Measurements from ENCODE around the gene CCDC24. TPM values are rescaled to one million over a fixed set of nuclear protein-coding genes. Genes with fewer than 3 reads are reported as not detected.

CCDC24 gene
- total and polyA plus RNA-seq, 2 donors (not counting 3 experiments of a cell fraction or from before 2014, with no cell fraction given), result 2.2 to 3.1 TPM

GRCh38 chr1:43951021-43951985, 40.1 kb upstream of the CCDC24 start:
- FAIRE-seq, result no peak

More at GRCh38 chr1:43951021-43951985, 40.1 kb upstream of the CCDC24 start:
- intact Hi-C loops (cut with micrococcal nuclease), result no loop called here
- dilution Hi-C loops (cut with MboI; ENCODE audit: extremely low pct_ligation_motif_present, low sequenced_read_pairs), result no loop called here
- POLR2A ChIA-PET, result no interaction called here
- CTCF ChIA-PET, result interaction anchor here (1.0 to 6.9 kb wide), 2 partner anchors 8 to 187 kb away, joined by 3 to 69 read pairs; no protein-coding TSS in a partner anchor
- peaks cover 11% of the 10 kb centered on the region for H3K4me1 ChIP-seq (ENCODE audit: control insufficient read depth, extremely low read depth, insufficient read depth, low read length)
- no peak overlapping the region for H3K27ac ChIP-seq (ENCODE audit: insufficient read depth, low read depth, low read length)
- no peak overlapping the region for H2AFZ ChIP-seq (ENCODE audit: low read depth, low read length)
- H4K20me1 ChIP-seq (replicated peaks; ENCODE audit: control insufficient read depth, extremely low read depth, insufficient read depth, low read length), result no peaks in the 10 kb centered on the region
- H3K36me3 ChIP-seq (ENCODE audit: control insufficient read depth in 2 of 2, extremely low read depth in 1 of 2, insufficient read depth in 2 of 2, low read length in 2 of 2), result peaks cover 0 to 6% of the 10 kb centered on the region in 2 experiments
- DNase-seq (ENCODE audit: low read depth, low spot score), result no peak
- no peak overlapping the region for H3K4me2 ChIP-seq (ENCODE audit: insufficient read depth, low read length)
- H3K4me3 ChIP-seq (replicated peaks in 1 of 3; ENCODE audit: insufficient read depth in 1 of 3, low read depth in 1 of 3, low read length in 3 of 3), result no peak overlapping the region
- no TSS peak for BruUV-seq (replicated peaks)
- TF ChIP-seq GATA2 (IDR thresholded peaks at IDR 0.05; ENCODE audit: insufficient read depth, insufficient read length, low read depth, low read length) (no peak), CTCF (IDR thresholded peaks at IDR 0.05; ENCODE audit: extremely low read depth in 1 of 2, insufficient read depth in 1 of 2, low read depth in 1 of 2, low read length in 2 of 2) (no peak), POLR2A (IDR thresholded peaks at IDR 0.05; ENCODE audit: low read depth, low read length) (no peak), FOS (IDR thresholded peaks at IDR 0.05; ENCODE audit: borderline replicate concordance, insufficient read depth, low read length) (peak; percentile 46), POLR2AphosphoS5 (IDR thresholded peaks at IDR 0.05; ENCODE audit: insufficient read depth, low read depth, low read length) (no peak), JUN (IDR thresholded peaks at IDR 0.05; ENCODE audit: borderline replicate concordance, insufficient read depth, insufficient read length, low read depth) (no peak), EZH2 (IDR thresholded peaks at IDR 0.05; ENCODE audit: borderline replicate concordance, low read depth, low read length, severe bottlenecking) (no peak), MYC (IDR thresholded peaks at IDR 0.05; ENCODE audit: low read depth, low read length) (no peak)
- TF ChIP-seq, protein P1, sequence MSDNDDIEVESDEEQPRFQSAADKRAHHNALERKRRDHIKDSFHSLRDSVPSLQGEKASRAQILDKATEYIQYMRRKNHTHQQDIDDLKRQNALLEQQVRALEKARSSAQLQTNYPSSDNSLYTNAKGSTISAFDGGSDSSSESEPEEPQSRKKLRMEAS (IDR thresholded peaks at IDR 0.05; ENCODE audit: insufficient read depth, insufficient read length), result no peak
- H3K9me3 ChIP-seq (replicated peaks; ENCODE audit: control insufficient read depth, insufficient read depth, low read length), result no peaks in the 10 kb centered on the region
- no peaks in the 10 kb centered on the region for H3K27me3 ChIP-seq (ENCODE audit: control insufficient read depth in 2 of 2, insufficient read depth in 2 of 2, low read length in 2 of 2)
- H3K79me2 ChIP-seq (ENCODE audit: control insufficient read depth, insufficient read depth, low read length), result peaks cover 5% of the 10 kb centered on the region
- no peaks in the 10 kb centered on the region for H3K9me1 ChIP-seq (replicated peaks; ENCODE audit: control insufficient read depth, extremely low read depth, insufficient read depth, low read length)
- H3K9ac ChIP-seq (replicated peaks; ENCODE audit: extremely low read depth, insufficient read depth, low read length), result no peak overlapping the region

All from endothelial cell of umbilical vein (primary cell).